Keratinocyte (primary cell): ENCODE measurements around the gene TRIM66. TPM values are rescaled to one million over a fixed set of nuclear protein-coding genes. Genes with fewer than 3 reads are reported as not detected.

Source experiments
- DNase-seq: peaks from one replicate; pipeline ENCODE4 v3.0.0-alpha.2; 2011; ENCODE audit warnings: low read depth, missing footprints, low spot score
- FAIRE-seq: peaks from 2 replicates; lab custom pipeline; 2011; peaks lifted over from hg19 to GRCh38; lab: Jason Lieb, UNC
- H2AFZ ChIP-seq: 2 replicates; pipeline ENCODE4 v1.6.0; 2012; ENCODE audit warnings: low read length, control low read depth, inconsistent platforms; ENCODE audit not compliant: control insufficient read depth
- H3K27ac ChIP-seq: 2 replicates; pipeline ENCODE4 v1.5.1; 2011; ENCODE audit warnings: low read length; ENCODE audit not compliant: control insufficient read depth, insufficient read depth
- H3K27me3 ChIP-seq: 3 replicates; pipeline ENCODE4 v1.6.0; 2011; ENCODE audit warnings: low read length; ENCODE audit not compliant: control insufficient read depth, insufficient read depth; ENCODE audit errors: extremely low read depth
- H3K36me3 ChIP-seq, 2 experiments: 2 replicates in 1 of 2; 3 replicates in 1 of 2; pipeline ENCODE4 v1.5.1; 2011; ENCODE audit warnings: low read length in 2 of 2, mild to moderate bottlenecking in 1 of 2; ENCODE audit not compliant: control insufficient read depth in 2 of 2, insufficient read depth in 2 of 2; ENCODE audit errors: extremely low read depth in 1 of 2
- H3K4me1 ChIP-seq: 3 replicates; pipeline ENCODE4 v1.5.1; 2011; ENCODE audit warnings: low read length; ENCODE audit not compliant: control insufficient read depth, insufficient read depth; ENCODE audit errors: extremely low read depth
- H3K4me2 ChIP-seq: 3 replicates; pipeline ENCODE4 v1.6.0; 2011; ENCODE audit warnings: low read depth, low read length; ENCODE audit not compliant: control insufficient read depth, insufficient read depth; ENCODE audit errors: extremely low read depth
- H3K4me3 ChIP-seq, 3 experiments: fragments of 200-600 bp in 1 of 3; sonication (generic) in 1 of 3; 2 replicates in 2 of 3; 3 replicates in 1 of 3; pipeline ENCODE4 v1.5.1; 2011 to 2016; ENCODE audit warnings: low read length in 3 of 3, mild to moderate bottlenecking in 3 of 3, control low read depth in 2 of 3, inconsistent platforms in 1 of 3, low read depth in 1 of 3, mixed read lengths in 1 of 3, mixed run types in 1 of 3, moderate library complexity in 1 of 3; ENCODE audit not compliant: control insufficient read depth in 2 of 3, insufficient read depth in 2 of 3; ENCODE audit errors: extremely low read depth in 1 of 3
- H3K79me2 ChIP-seq: 2 replicates; pipeline ENCODE4 v1.6.0; 2012; ENCODE audit warnings: low read length; ENCODE audit not compliant: control insufficient read depth, insufficient read depth
- H3K9ac ChIP-seq: 3 replicates; pipeline ENCODE4 v1.6.0; 2011; ENCODE audit warnings: low read length; ENCODE audit not compliant: control insufficient read depth, insufficient read depth; ENCODE audit errors: extremely low read depth
- H3K9me1 ChIP-seq: 3 replicates; pipeline ENCODE4 v1.6.0; 2011; ENCODE audit warnings: low read length; ENCODE audit not compliant: control insufficient read depth, insufficient read depth; ENCODE audit errors: extremely low read depth
- H3K9me3 ChIP-seq: 2 replicates; pipeline ENCODE4 v1.5.1; 2012; ENCODE audit warnings: low read depth, low read length; ENCODE audit not compliant: control insufficient read depth
- H4K20me1 ChIP-seq: 3 replicates; pipeline ENCODE4 v1.6.0; 2011; ENCODE audit warnings: low read length; ENCODE audit not compliant: control insufficient read depth, insufficient read depth; ENCODE audit errors: extremely low read depth
- EZH2 ChIP-seq: IDR thresholded peaks from one replicate; pipeline ENCODE4 v1.6.1; 2012; ENCODE audit warnings: inconsistent platforms, mild to moderate bottlenecking, low read length, moderate library complexity
- dilution Hi-C: fragments of 300-500 bp; cut with MboI; formaldehyde crosslinking; loops from one replicate; pipeline ENCODE4 v1.7.0; 2020; ENCODE audit warnings: low sequenced_read_pairs; ENCODE audit not compliant: extremely low pct_ligation_motif_present
- polyA plus RNA-seq, 5 experiments: library from polyadenylated mRNA; depleted of rRNA in 3 of 5; stranded (reverse) in 3 of 5; stranded (forward) in 1 of 5; unstranded in 1 of 5; fragments of >200 nt; gene quantifications; 1 replicate in 1 of 5; 2 replicates in 3 of 5; 3 replicates in 1 of 5; pipeline versions ENCODE4 v1.2.1 to v1.2.3, GENCODE V29; 2011 to 2012; ENCODE audit warnings: missing spikeins in 2 of 5, low read depth in 1 of 5, low replicate concordance in 1 of 5
- TF ChIP-seq, protein P1 (sequence below), 3 experiments: IDR thresholded peaks in 1 of 3; conservative IDR thresholded peaks in 1 of 3; optimal IDR thresholded peaks in 1 of 3; 2 replicates in 2 of 3; 3 replicates in 1 of 3; pipeline versions ENCODE3 to v1.5.1; 2011; ENCODE audit warnings: low read length in 3 of 3, mild to moderate bottlenecking in 3 of 3, moderate library complexity in 2 of 3, control low read depth in 1 of 3, inconsistent platforms in 1 of 3; ENCODE audit not compliant: insufficient read depth in 2 of 3; ENCODE audit errors: extremely low read depth in 1 of 3

TRIM66 gene
- polyA plus RNA-seq, 1 donor (not counting 4 experiments of a cell fraction or from before 2014, with no cell fraction given), result 5.1 TPM

- Histone ChIP-seq H3K4me3 (no peak overlapping the region), H3K9me3 (no peaks in the 10 kb centered on the region), H3K27ac (no peak overlapping the region), H3K36me3 (peaks cover 16 to 18% of the 10 kb centered on the region in 2 experiments), H3K27me3 (no peaks in the 10 kb centered on the region), H3K9ac (no peak overlapping the region), H3K4me2 (no peak overlapping the region), H3K9me1 (no peaks in the 10 kb centered on the region), H4K20me1 (no peaks in the 10 kb centered on the region), H2AFZ (no peak overlapping the region), H3K79me2 (no peaks in the 10 kb centered on the region), H3K4me1 (peaks cover 36% of the 10 kb centered on the region)
- DNase-seq (no peak), FAIRE-seq (no peak)
- dilution Hi-C loops, result no loop called here
- TF ChIP-seq EZH2, result no peak
- TF ChIP-seq, protein P1, sequence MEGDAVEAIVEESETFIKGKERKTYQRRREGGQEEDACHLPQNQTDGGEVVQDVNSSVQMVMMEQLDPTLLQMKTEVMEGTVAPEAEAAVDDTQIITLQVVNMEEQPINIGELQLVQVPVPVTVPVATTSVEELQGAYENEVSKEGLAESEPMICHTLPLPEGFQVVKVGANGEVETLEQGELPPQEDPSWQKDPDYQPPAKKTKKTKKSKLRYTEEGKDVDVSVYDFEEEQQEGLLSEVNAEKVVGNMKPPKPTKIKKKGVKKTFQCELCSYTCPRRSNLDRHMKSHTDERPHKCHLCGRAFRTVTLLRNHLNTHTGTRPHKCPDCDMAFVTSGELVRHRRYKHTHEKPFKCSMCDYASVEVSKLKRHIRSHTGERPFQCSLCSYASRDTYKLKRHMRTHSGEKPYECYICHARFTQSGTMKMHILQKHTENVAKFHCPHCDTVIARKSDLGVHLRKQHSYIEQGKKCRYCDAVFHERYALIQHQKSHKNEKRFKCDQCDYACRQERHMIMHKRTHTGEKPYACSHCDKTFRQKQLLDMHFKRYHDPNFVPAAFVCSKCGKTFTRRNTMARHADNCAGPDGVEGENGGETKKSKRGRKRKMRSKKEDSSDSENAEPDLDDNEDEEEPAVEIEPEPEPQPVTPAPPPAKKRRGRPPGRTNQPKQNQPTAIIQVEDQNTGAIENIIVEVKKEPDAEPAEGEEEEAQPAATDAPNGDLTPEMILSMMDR (optimal IDR thresholded peaks at IDR 0.05 in 1 of 3, IDR thresholded peaks at IDR 0.05 in 1 of 3, conservative IDR thresholded peaks at IDR 0.05 in 1 of 3; ENCODE audit: extremely low read depth in 1 of 3, insufficient read depth in 2 of 3, low read length in 3 of 3), result no peak
Observed at GRCh38 chr11:8723711-8724110, 41.2 kb upstream of the TRIM66 start.

- Histone ChIP-seq H2AFZ (no peak overlapping the region), H3K4me1 (peaks cover 45% of the 10 kb centered on the region), H3K9me3 (no peaks in the 10 kb centered on the region), H3K27ac (no peak overlapping the region), H3K9ac (no peak overlapping the region), H3K9me1 (no peaks in the 10 kb centered on the region), H3K36me3 (peaks cover 16 to 18% of the 10 kb centered on the region in 2 experiments), H4K20me1 (no peaks in the 10 kb centered on the region), H3K27me3 (no peaks in the 10 kb centered on the region), H3K4me2 (no peak overlapping the region), H3K79me2 (no peaks in the 10 kb centered on the region), H3K4me3 (no peak overlapping the region)
- dilution Hi-C loops, result no loop called here
- TF ChIP-seq, protein P1 (optimal IDR thresholded peaks at IDR 0.05 in 1 of 3, IDR thresholded peaks at IDR 0.05 in 1 of 3, conservative IDR thresholded peaks at IDR 0.05 in 1 of 3; ENCODE audit: extremely low read depth in 1 of 3, insufficient read depth in 2 of 3, low read length in 3 of 3), result no peak
- no peak for TF ChIP-seq EZH2
- no peak for FAIRE-seq
- DNase-seq, result no peak
Observed at GRCh38 chr11:8722809-8723208, 40.3 kb upstream of the TRIM66 start.
